Measurements from ENCODE around the gene NID1. TPM values are rescaled to one million over a fixed set of nuclear protein-coding genes. Genes with fewer than 3 reads are reported as not detected.
A peak's percentile ranks its signal among the peaks of the same experiment; 100 is the strongest.

NID1 gene
- total and polyA plus RNA-seq, 2 donors (not counting 3 experiments of a cell fraction or from before 2014, with no cell fraction given) = 87.0 to 109 TPM

DNA sequence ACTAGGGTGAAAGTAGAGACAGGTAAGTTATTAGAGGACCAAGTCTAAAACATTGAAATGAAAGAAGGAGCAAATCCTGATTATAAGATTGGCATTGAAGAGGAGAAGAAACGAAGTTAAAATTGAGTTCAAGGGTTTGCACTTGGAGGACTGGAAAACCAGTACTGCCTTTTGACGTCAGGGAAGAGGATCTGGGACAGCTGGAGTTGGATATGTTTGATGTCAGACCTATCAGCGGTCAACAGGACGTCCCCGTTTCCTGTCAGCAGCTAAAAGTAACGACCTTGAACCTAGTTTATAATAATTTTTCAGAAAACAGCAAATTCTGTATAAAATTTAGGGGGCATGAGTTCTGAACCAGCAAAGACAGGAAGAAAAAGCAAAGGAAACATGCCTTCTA, 1.2 kb upstream of the NID1 start:
- H3K4me1 ChIP-seq (ENCODE audit: control insufficient read depth, extremely low read depth, insufficient read depth, low read length) = peaks cover 8% of the 10 kb centered on the region
- no peak for FAIRE-seq
- H2AFZ ChIP-seq (ENCODE audit: low read depth, low read length) = no peak overlapping the region
- H3K9me1 ChIP-seq (replicated peaks; ENCODE audit: control insufficient read depth, extremely low read depth, insufficient read depth, low read length) = no peaks in the 10 kb centered on the region
- peak; percentile 15 for DNase-seq (ENCODE audit: low read depth, low spot score)
- BruUV-seq (replicated peaks) = no TSS peak
- no peak overlapping the region for H3K9ac ChIP-seq (replicated peaks; ENCODE audit: extremely low read depth, insufficient read depth, low read length)
- ChIA-PET CTCF (interaction anchor here (1.5 to 3.5 kb wide), 2 partner anchors 88 to 94 kb away, joined by 4 to 24 read pairs; no protein-coding TSS in a partner anchor), POLR2A (no interaction called here)
- peaks cover 4% of the 10 kb centered on the region for H3K79me2 ChIP-seq (ENCODE audit: control insufficient read depth, insufficient read depth, low read length)
- TF ChIP-seq, protein P1, sequence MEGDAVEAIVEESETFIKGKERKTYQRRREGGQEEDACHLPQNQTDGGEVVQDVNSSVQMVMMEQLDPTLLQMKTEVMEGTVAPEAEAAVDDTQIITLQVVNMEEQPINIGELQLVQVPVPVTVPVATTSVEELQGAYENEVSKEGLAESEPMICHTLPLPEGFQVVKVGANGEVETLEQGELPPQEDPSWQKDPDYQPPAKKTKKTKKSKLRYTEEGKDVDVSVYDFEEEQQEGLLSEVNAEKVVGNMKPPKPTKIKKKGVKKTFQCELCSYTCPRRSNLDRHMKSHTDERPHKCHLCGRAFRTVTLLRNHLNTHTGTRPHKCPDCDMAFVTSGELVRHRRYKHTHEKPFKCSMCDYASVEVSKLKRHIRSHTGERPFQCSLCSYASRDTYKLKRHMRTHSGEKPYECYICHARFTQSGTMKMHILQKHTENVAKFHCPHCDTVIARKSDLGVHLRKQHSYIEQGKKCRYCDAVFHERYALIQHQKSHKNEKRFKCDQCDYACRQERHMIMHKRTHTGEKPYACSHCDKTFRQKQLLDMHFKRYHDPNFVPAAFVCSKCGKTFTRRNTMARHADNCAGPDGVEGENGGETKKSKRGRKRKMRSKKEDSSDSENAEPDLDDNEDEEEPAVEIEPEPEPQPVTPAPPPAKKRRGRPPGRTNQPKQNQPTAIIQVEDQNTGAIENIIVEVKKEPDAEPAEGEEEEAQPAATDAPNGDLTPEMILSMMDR (IDR thresholded peaks at IDR 0.05; ENCODE audit: extremely low read depth in 1 of 2, insufficient read depth in 1 of 2, low read depth in 1 of 2, low read length in 2 of 2) = no peak
- TF ChIP-seq GATA2 (IDR thresholded peaks at IDR 0.05; ENCODE audit: insufficient read depth, insufficient read length, low read depth, low read length) (no peak), FOS (IDR thresholded peaks at IDR 0.05; ENCODE audit: borderline replicate concordance, insufficient read depth, low read length) (no peak), EZH2 (IDR thresholded peaks at IDR 0.05; ENCODE audit: borderline replicate concordance, low read depth, low read length, severe bottlenecking) (no peak), POLR2AphosphoS5 (IDR thresholded peaks at IDR 0.05; ENCODE audit: insufficient read depth, low read depth, low read length) (no peak), JUN (IDR thresholded peaks at IDR 0.05; ENCODE audit: borderline replicate concordance, insufficient read depth, insufficient read length, low read depth) (no peak), MYC (IDR thresholded peaks at IDR 0.05; ENCODE audit: low read depth, low read length) (no peak), POLR2A (IDR thresholded peaks at IDR 0.05; ENCODE audit: low read depth, low read length) (no peak)
- TF ChIP-seq, protein P2, sequence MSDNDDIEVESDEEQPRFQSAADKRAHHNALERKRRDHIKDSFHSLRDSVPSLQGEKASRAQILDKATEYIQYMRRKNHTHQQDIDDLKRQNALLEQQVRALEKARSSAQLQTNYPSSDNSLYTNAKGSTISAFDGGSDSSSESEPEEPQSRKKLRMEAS (IDR thresholded peaks at IDR 0.05; ENCODE audit: insufficient read depth, insufficient read length) = no peak
- intact Hi-C loops (cut with micrococcal nuclease) = loop anchor here (10.0 kb wide), 1 partner anchor 561 kb away; the partner anchor contains the start of gene B3GALNT2
- H3K4me2 ChIP-seq (ENCODE audit: insufficient read depth, low read length) = peak overlapping the region; percentile 64
- H3K36me3 ChIP-seq (ENCODE audit: control insufficient read depth in 2 of 2, extremely low read depth in 1 of 2, insufficient read depth in 2 of 2, low read length in 2 of 2) = no peaks in the 10 kb centered on the region
- dilution Hi-C loops (cut with MboI; ENCODE audit: extremely low pct_ligation_motif_present, low sequenced_read_pairs) = no loop called here
- H4K20me1 ChIP-seq (replicated peaks; ENCODE audit: control insufficient read depth, extremely low read depth, insufficient read depth, low read length) = no peaks in the 10 kb centered on the region
- no peak overlapping the region for H3K27ac ChIP-seq (ENCODE audit: insufficient read depth, low read depth, low read length)
- no peak overlapping the region for H3K4me3 ChIP-seq (replicated peaks in 1 of 3; ENCODE audit: insufficient read depth in 1 of 3, low read depth in 1 of 3, low read length in 3 of 3)
- H3K27me3 ChIP-seq (ENCODE audit: control insufficient read depth in 2 of 2, insufficient read depth in 2 of 2, low read length in 2 of 2) = peaks cover 2% of the 10 kb centered on the region in 2 experiments
- no peaks in the 10 kb centered on the region for H3K9me3 ChIP-seq (replicated peaks; ENCODE audit: control insufficient read depth, insufficient read depth, low read length)

Data from endothelial cell of umbilical vein (primary cell).